T follicular helper cell (primary cell): ENCODE results near the gene SLC7A4.
"Not testable (repeated sequence)": the region's sequence is repeated elsewhere in the genome, so short reads cannot be mapped to it uniquely, and the experiment has no call there.

Experiments used
- DNase-seq: peaks from one replicate; pipeline ENCODE4 v3.0.0-alpha.2; 2020; ENCODE audit warnings: low read depth

SLC7A4 gene

DNA sequence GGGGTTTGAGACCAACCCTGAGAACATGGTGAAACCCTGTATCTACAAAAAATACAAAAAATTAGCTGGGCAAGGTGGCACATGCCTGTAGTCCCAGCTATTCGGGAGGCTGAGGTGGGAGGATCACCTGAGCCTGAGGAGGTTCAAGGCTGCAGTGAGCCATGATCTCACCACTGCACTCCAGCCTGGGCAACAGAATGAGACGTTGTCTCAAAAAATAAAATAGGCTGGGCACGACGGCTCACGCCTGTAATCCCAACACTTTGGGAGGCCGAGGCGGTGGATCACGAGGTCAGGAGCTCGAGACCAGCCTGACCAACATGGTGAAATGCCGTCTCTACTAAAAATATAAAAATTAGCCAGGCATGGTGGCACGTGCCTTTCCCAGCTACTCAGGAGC, 32.1 kb upstream of the SLC7A4 start:
- DNase-seq = not testable (repeated sequence)

DNA sequence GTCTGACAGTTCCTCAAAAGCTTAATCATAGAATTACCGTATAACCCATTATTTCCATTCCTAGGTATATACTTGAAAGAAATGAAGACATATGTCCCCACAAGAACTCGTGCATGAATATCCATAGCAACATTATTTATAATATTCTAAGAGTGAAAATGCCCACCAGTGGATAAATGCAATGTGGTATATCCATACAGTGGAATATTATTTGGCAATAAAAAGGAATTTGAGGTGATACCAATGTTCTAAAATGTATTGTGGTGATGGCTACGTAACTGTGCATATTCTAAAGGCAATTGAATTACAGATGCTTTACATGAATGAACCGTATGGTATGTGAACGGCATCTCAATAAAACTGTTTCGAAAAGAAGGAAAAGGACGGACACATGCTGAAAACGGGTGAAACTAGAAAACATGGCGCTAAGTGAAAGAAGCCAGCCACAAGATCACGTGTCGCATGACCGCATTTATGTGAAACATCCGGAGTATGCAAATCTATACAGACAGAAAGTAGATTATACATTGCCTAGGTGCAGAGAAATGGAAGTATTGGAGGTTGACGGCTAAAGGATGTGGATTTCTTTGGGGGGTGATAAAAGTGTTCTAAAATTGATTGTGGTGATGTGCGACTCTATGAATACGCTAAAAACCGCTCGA, 29.4 kb upstream of the SLC7A4 start:
- DNase-seq = not testable (repeated sequence)

DNA sequence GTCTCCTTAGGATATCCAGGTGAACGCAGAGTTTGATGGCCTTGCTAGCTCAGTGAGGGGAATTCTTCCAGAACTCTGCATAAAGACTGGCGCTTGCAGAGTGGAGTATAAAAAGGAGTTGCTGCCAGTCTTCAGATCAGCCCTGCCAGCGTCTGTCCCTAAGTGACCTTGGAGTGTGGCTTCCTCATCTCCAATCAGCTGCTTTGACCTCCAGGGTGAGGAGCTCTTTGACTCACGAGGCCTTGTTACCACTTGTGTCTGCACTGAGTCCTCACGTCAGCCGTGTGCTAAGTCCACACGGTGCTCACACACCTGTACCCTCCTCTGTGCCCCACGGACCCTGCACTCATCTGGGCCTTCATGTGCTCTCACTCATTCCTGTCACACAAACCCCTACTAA, 28.0 kb upstream of the SLC7A4 start:
- DNase-seq = not testable (repeated sequence)

DNA sequence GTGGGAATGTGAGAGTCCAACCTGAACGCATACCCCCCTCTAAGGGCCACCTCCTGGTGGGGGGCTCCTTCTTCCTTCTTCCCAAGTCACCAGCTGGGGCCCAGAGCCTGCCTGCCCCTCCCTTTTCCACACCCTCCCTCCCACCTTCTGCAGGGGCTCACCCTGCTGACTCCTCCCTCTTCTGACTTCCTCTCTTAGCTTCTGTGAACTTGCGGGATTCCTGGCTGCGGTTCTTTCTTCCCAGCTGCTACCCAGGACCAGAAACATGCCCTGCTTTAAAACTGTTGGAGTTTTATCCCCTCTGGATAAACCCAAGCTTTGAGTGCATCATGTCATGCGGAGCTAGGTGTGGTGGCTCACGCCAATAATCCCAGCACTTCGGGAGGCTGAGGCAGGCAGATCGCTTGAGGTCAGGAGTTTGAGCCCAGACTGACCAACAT, 23.5 kb upstream of the SLC7A4 start:
- no peak for DNase-seq

DNA sequence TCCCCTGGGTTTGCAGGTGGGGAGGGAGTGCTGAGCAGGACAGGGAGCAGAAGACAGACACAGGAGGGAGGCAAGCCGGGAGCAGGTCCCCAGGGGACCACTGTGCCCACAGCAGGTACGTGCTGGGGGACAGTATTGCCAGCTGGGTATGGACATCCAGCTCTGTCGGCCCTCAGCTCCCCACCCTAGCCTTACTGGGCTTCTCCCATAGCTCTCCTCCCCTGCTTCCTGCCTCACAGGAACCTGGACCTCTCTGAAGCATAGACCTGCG, 23.1 kb upstream of the SLC7A4 start:
- DNase-seq = no peak

DNA sequence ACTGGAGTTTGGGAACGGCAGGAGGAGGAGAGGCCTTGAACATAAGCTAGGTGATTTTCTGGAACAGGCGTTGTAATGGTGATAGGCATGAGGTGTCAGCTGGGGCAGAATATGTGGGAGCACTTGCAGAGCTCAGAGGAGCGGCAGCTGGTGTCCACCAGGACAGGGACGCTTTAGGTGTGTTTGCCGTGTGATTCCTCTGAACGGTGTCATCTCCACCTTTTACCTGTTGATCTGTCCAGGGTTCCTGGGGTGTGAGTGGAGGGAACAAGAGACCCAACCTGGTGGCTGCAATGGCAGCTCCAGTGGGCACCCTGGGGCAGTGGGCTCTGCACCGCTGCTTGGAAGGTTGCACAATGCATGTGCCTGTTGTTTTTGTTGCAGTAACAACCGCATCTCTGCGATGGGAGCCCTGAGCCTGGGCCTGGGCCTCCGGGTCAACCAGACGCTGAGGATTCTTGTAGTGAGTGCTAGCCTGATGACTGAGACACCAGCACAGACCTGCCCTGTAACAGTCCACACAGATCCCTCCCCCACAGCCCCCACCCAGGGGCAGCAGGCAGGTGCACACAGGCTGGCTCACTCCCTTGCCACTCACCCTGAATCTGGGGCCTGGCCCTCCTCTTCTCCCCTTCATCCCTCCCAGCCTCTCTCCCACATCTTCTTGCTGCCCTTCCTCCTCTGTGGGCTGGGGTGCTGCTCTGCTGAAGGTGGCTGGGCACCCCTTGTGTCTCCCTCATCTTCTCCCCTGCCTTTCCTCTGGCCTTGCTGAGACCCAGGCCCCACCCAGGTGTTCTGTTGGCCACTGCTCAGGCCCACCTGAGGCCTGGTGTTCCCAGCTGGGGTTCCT, 22.6 kb upstream of the SLC7A4 start:
- no peak for DNase-seq

DNA sequence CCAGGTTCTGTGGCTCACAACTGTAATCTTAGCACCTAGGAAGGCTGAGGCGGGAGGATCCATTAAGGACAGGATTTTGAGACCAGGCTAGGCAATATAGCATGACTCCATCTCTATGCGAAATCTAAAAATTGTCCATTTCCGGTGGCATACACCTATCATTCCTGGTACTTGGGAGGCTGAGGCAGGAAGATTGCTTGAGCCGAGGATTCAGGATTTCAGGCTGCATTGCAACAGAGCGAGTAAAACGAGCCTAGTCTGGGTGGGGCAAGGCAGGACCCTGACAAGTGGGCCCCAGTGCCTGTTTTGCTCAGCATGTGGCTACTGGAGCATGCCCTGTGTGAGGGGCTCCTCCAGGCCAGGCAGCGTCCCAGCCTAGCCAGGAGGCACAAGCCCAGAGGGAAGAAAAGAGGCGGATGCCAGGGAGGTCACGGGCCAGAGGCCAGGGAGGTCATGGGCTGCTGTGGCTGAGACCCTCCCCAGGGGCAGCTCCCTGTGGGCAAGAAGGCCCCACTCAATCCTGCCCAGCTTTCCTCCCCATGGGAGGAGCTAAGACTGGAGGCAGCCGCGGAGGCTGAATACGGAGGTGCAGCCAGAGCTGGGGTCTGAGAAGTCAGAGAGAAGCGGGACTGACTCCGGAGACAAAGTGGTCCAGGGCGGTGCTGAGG, 21.8 kb upstream of the SLC7A4 start:
- DNase-seq = no peak

DNA sequence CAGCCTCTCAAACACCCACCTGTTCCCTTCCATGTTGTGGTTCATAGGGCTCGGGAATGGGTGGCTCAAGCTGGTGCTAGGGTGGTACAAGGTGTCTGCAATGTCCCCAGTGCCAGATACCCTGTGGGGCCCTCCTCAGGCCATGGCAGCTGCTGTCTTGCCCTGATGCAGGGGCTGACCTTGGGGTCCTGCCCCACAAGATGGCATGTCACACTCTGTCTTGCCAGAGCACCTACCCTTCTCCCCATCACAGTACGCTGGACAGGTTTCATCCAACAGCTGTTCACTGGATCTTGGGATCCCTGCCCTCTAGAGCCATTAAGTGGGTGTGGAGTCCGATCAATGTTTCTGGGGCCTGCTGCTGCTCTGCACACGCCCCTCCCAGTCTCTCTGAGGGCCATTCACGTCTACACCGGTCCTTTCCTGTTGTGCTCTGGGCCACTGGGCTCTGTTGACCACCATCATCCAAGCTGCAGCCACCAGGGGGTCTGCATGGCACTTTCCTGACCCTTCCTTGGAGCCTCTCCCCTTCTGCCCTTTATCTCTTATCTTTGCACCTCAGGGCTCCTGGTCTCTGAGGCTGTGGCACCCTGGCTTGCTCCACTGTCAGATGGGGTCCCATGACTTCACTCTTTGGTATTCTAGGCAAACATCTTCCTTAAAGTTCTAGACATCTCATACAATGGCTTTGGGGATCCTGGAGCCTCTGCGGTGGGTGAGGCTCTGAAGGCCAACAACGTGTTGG, 20.5 kb upstream of the SLC7A4 start:
- no peak for DNase-seq

DNA sequence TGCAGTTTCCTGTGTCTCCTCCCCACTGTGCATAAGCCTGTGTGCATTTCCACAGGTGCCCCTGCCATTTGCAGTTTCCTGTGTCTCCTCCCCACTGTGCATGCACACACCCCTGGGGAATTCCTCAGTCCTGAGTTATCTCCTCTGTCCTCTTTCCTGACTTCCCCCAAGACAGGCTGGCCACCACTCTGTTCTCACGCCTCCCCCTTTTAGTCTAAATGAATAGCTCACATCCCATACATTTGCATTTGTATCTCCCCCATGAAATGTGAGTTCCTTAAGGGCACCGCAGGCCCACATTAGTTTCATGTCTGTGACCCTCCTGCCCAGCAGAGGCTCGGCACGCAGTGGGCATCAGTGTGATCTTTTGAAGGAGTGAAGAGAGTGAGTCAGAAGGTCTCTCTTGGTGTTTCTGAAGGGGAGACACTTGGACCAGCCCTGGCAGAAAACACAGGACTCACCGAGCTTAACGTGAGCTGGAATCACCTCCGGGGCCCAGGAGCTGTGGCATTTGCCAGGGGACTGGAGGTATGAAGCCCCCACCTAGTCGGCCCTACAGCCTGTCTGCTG, 19.6 kb upstream of the SLC7A4 start:
- no peak for DNase-seq

DNA sequence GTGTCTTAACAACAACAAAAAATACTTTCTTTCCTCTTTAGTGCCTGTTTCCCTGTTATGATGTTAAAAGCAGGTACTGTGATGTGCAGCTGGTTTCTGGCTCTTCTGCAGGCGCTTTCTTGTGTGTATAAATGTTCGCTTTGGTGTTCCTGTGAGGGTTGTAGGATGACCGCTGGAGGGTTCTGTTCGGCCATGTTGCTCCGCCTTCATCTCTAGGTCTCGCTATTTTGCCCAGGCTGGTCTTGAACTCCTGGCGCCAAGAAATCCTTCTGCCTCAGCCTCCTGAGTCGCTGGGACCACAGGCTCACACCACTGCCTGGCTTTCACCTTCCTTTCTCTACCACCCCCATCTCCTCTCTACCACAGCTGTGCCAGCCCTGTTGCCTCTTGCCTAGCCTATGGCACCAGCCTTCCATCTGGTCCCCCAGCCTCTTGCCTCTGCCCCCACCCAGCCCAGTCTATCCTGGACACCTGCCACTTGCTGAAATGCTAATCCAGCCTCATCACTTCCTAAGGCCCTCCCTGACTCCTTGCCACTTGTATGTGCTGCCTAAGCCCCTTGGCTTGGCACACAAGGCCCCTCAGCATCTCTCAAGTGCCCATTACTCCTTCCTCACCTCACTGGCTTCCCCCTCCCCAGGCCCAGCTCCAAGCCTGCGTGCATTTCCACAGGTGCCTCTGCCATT, 18.9 kb upstream of the SLC7A4 start:
- no peak for DNase-seq

DNA sequence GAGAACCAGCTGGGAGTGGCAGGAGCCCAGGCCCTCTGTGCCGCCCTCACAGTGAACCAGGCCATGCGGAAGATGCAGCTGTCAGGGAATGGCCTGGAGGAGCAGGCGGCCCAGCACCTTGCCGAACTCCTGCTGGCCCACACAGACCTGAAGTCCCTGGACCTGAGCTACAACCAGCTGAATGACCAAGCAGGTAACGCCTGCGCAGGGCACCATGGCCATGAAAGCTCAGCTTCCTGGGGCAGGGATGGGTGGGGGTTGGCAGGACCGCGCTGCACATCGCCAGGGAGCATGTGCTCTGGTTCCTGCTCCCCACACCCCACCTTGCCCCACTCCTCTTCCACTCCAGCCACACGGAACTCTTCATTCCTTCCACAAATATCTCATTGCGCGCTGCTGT, 16.6 kb upstream of the SLC7A4 start:
- not testable (repeated sequence) for DNase-seq

DNA sequence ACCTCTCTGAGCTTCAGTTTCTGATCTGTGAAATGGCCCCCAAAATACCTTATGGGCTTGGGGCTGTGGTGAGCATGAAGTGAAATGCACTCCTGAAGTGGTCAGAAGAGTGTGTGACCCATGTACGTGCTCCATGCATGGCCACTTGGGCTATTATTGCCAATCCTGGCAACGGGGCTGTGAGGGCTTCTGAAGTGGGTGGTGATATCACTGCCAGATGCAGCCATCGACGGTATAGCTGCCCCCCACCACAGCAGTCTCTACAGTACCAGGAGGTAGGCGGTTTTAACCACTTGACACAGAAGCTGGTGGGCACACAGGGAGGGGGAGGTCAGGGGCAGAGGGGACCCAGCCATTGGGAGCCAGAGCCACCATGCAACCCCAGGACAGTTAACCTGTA, 16.1 kb upstream of the SLC7A4 start:
- DNase-seq = not testable (repeated sequence)

DNA sequence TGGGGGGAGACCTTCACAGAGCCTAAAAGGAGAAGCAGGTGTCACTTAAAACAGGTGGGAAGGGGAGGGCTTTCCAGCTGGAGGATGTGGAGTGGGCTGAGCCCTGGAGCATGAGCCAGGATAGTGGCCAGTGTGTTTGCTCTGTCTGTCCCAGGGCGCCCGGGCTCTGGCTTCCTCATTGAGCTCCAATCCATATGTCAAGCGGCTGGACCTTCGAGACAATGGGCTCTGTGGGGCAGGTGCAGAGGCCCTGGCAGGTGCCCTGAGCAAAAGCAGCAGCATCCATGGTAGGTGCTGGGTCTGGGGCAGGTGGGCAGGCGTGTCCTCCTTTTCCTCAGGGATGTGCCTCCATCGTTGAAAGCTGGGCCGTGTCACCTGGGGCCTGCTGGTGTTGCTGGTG, 15.4 kb upstream of the SLC7A4 start:
- no peak for DNase-seq

DNA sequence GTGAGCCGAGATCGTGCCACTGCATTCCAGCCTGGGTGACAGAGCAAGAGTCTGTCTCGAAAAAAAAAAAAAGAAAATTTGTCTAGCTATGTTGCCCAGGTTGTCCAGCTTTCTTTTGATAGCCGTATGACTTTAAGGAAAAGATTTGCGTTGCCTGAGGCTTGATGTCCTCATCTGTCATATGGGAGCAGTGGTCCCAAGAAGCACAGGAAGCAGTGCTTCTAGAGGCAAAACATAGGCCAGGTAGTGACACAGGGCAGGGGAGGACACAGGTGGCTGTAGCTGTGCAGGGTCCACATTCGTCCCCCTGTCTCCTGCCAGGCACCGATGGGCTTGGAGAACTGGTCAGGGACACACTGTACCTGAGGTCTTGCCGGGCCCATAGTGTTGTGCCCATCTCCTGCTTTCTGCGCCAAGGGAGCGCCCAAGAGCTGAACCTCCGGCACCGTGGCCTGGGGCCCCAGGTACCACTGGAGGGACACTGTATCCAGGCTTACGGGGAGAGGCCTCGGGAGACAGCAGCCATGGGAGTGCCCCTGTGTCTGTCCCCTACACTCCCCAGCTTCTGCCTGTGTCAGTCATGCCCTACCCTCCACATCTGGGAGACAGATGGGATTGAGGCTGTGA, 14.8 kb upstream of the SLC7A4 start:
- no peak for DNase-seq

DNA sequence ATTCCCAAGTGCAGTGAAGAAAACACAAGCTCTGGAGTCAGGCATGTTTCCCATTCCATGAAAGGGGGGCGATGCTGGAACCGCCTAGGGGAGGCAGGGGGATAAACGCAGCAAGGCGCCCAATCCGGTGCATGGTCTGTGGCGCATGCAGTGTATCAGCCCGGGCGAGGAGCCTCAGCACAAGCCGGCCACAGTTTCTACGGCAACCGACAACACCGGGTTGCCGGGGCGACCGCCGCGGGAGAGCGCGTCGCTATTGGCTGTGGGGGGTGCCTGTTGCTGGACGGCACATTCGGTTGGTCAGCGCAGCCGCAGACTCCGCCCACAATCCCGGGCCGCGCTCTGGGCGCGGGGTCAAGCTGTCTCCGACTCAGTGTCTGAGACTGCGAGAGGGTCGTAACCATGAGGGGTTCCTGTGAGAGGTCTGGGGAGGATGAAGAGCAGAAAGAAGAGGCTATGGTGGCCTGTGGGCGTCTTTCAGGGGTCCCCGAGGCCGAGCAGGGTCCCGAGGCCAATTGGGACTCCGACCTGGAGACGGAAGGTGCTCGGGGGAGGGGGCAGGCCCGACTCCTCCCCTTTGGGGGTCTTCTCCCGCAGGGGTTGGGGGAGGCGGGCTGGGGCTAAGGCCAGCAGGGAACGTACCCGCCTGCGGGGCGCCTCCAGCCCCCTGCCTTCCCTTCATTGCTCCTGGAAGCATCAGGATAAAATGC, 13.4 kb upstream of the SLC7A4 start, which contains the start of gene LRRC74B:
Gene LRRC74B, plus strand, starts transcription at position 362 of the 710 bp plus-strand sequence. Its CDS starts 41 bp downstream, at position 403.
- DNase-seq = peak; percentile 22

DNA sequence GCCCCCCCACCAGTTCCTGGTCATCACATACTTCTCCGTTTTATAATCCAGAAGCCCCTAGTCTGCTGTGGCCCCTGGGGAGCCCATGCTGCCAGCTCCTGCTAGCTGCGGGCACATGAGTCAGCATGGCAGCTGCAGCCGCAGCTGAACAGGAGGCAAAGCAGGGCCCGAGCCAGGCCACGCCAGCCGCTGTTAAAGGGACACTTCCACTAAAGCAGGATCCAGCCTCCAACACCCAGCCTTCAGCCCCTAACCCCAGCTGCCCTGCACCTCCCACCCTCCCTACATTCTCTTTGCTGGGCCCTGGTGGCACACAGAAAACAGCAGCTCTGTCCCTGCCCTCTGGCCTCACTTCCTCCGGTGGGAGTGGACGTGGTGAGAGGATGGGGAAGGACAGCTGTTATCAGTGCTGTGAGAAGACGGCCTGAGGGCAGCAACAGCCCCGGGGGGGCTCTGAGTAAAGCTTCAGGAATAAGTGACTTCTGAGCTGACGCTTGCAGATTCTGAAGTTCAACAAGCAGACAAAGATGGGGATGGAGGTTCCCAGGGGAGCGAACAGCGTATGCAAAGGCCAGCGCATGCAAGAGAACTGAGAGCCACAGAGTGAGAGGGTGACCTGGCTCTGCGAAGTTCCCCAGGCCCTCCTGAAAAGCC, 12.7 kb upstream of the SLC7A4 start:
- DNase-seq = no peak

DNA sequence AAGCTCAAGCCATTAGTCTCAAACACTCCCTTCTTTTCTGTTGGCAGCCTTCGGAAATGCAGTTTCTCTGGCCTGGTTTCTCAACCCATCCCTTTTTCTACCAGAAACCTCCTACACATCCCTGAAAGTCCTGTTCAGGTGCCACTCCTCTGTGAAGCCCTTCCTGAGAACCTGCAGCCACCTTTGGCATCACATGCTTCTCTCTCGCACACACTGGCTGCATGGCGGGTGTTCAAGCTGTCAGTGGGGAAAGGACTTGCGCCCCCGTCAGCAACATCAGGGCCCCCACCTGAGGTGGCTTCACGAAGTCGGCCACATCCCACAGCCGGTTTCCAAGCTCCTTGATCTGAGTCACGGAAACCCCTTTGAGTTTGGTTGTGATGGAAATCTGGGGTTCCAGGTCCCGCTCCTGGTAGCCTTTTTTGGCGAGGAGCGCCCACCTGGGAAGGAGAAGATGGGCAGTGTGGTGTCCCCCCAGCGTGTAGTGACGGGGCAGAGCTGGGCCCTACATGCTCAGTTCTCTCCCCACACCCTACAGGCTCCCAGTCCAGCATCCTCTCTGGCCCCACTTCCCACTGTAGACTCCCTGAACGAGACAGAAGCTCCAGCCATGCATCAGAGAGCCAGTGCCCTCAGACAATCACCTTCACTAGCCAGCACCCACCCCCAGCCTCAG, 11.6 kb upstream of the SLC7A4 start:
- DNase-seq = no peak

DNA sequence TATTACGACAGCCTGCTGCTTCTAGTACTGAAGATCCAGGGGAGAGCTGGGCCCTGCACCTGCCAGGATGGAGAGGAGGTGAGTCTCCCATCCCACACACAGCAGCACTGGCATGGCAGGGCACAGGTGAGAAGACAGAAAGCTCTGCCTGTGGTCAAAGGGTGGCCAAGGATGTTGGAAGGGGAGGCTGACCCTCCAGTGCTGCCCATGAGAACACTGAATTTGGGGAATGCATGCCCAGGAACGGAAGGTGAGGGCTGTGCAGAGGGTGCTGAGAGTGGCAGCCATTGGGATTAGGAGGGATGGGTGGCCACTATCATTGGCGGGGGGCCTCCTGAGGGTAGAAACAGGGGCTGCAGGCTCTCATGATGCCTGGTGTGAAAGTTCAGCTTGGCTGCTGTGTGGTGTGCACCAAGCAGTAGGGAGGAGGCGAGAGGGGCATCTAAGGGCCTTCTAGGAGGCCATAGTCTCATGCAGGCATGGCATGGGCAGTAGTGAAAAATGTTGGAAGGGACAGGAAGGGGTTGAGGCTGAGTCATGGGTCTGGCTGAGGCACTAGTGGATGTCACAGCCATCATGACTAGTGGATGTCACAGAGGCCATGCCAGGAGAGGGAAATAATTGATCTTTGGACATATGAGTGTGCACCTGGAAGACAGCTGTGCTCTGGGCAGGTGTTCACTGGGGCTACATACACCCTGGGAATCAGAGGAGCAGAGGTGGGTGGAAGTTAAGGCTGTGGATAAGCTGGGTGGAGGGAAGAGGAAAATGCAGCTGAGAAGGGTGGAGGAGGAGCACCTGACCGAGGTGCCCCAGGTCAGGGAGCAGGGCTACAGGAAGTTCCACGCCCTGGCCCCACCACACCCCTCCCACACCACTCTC, 10.9 kb upstream of the SLC7A4 start:
- DNase-seq = no peak
